ENCODE data around the gene SPI1.
A peak's percentile ranks its signal among the peaks of the same experiment; 100 is the strongest.
"Not testable (repeated sequence)": the region's sequence is repeated elsewhere in the genome, so short reads cannot be mapped to it uniquely, and the experiment has no call there.

The SPI1 gene

GRCh38 chr11:47325271-47326041, 52.9 kb downstream of the SPI1 start:
- DNase-seq (ENCODE audit: low read depth), result no peak

- no peak for DNase-seq (ENCODE audit: low read depth)
Observed at GRCh38 chr11:47324520-47324919, 53.8 kb downstream of the SPI1 start.

GRCh38 chr11:47318166-47318565, 60.2 kb downstream of the SPI1 start:
- no peak for DNase-seq (ENCODE audit: low read depth)

- DNase-seq (ENCODE audit: low read depth), result no peak
Observed at GRCh38 chr11:47317064-47317828, 61.1 kb downstream of the SPI1 start.

- not testable (repeated sequence) for DNase-seq (ENCODE audit: low read depth)
Observed at GRCh38 chr11:47316501-47316900, 61.8 kb downstream of the SPI1 start.

- peak; percentile 61 for DNase-seq (ENCODE audit: low read depth)
Observed at GRCh38 chr11:47314992-47315391, 63.4 kb downstream of the SPI1 start.

GRCh38 chr11:47308050-47308823, 70.1 kb downstream of the SPI1 start:
- no peak for DNase-seq (ENCODE audit: low read depth)

- DNase-seq (ENCODE audit: low read depth), result no peak
Observed at GRCh38 chr11:47306484-47306844, 71.9 kb downstream of the SPI1 start.

- no peak for DNase-seq (ENCODE audit: low read depth)
Observed at GRCh38 chr11:47305734-47306483, 72.4 kb downstream of the SPI1 start.
